Hepatocyte (in vitro differentiated cells): ENCODE results near the gene FAM111B. TPM values are rescaled to one million over a fixed set of nuclear protein-coding genes. Genes with fewer than 3 reads are reported as not detected.

Experiments
- DNase-seq: peaks from one replicate; pipeline ENCODE4 v3.0.0-alpha.2; 2016; ENCODE audit warnings: low spot score
- H2AFZ ChIP-seq: fragments of 200-600 bp; sonication (generic); 2 replicates; pipeline ENCODE4 v1.6.0; 2016; ENCODE audit warnings: antibody characterized with exemption, mild to moderate bottlenecking
- H3K27ac ChIP-seq: fragments of 200-600 bp; sonication (generic); 2 replicates; pipeline ENCODE4 v1.5.1; 2016; ENCODE audit warnings: mild to moderate bottlenecking
- H3K27me3 ChIP-seq: fragments of 200-600 bp; sonication (generic); 2 replicates; pipeline ENCODE4 v1.6.1; 2016
- H3K36me3 ChIP-seq: fragments of 200-600 bp; sonication (generic); replicated peaks from 2 replicates; pipeline ENCODE4 v1.5.1; 2016; ENCODE audit warnings: low read depth; ENCODE audit not compliant: insufficient read depth
- H3K4me1 ChIP-seq: fragments of 200-600 bp; sonication (generic); 2 replicates; pipeline ENCODE4 v1.5.1; 2016; ENCODE audit warnings: mild to moderate bottlenecking, moderate library complexity; ENCODE audit not compliant: insufficient read depth
- H3K4me2 ChIP-seq: fragments of 200-600 bp; sonication (generic); 2 replicates; pipeline ENCODE4 v1.6.0; 2016
- H3K4me3 ChIP-seq: fragments of 200-600 bp; sonication (generic); 2 replicates; pipeline ENCODE4 v1.5.1; 2016; ENCODE audit warnings: mild to moderate bottlenecking
- H3K79me2 ChIP-seq: fragments of 200-600 bp; sonication (generic); 2 replicates; pipeline ENCODE4 v1.6.0; 2017; ENCODE audit warnings: mild to moderate bottlenecking
- H3K9me2 ChIP-seq: fragments of 200-600 bp; sonication (generic); replicated peaks from 2 replicates; pipeline ENCODE4 v1.6.0; 2017; ENCODE audit warnings: mild to moderate bottlenecking; ENCODE audit not compliant: insufficient read depth
- H3K9me3 ChIP-seq: fragments of 200-600 bp; sonication (generic); 2 replicates; pipeline ENCODE4 v1.5.1; 2016; ENCODE audit warnings: low read depth, mild to moderate bottlenecking
- H4K20me1 ChIP-seq: fragments of 200-600 bp; sonication (generic); 2 replicates; pipeline ENCODE4 v1.6.0; 2016; ENCODE audit warnings: mild to moderate bottlenecking; ENCODE audit not compliant: insufficient read depth, poor library complexity, severe bottlenecking
- EZH2 ChIP-seq: fragments of 200-600 bp; sonication (generic); IDR thresholded peaks from 2 replicates; pipeline ENCODE4 v1.6.1; 2016; ENCODE audit warnings: antibody characterized with exemption, mild to moderate bottlenecking, borderline replicate concordance
- EZH2phosphoT487 ChIP-seq: fragments of 200-600 bp; sonication (generic); IDR thresholded peaks from one replicate; pipeline ENCODE4 v1.6.1; 2018; ENCODE audit warnings: antibody characterized with exemption, mild to moderate bottlenecking, low read depth, moderate library complexity; ENCODE audit not compliant: unreplicated experiment, severe bottlenecking
- whole genome bisulfite sequencing: methylation state at CpG from one replicate; pipeline ENCODE4 v1.1.6; 2016; ENCODE audit warnings: low lambda C conversion rate; ENCODE audit errors: missing lambda C conversion rate; 5-methylcytosine and 5-hydroxymethylcytosine counted together
- polyA plus RNA-seq: library from polyadenylated mRNA; unstranded; fragments of >200 nt; fragmentation: Nextera tagmentation; extraction: Ambion mirVana; gene quantifications from 2 replicates; pipeline ENCODE4 v1.2.1, GENCODE V29; 2016
- total RNA-seq: library from RNA; depleted of rRNA; stranded (reverse); fragments of >200 nt; gene quantifications from 2 replicates; pipeline ENCODE4 v1.2.3, GENCODE V29; 2014
- TF ChIP-seq, protein P1 (sequence below): fragments of 200-600 bp; sonication (generic); IDR thresholded peaks from 2 replicates; pipeline ENCODE4 v1.5.1; 2016; ENCODE audit warnings: antibody characterized with exemption, mild to moderate bottlenecking; ENCODE audit not compliant: poor library complexity

The FAM111B gene
- total and polyA plus RNA-seq, 2 experiments from 2014 or later: 1.8 to 5.4 TPM

DNA sequence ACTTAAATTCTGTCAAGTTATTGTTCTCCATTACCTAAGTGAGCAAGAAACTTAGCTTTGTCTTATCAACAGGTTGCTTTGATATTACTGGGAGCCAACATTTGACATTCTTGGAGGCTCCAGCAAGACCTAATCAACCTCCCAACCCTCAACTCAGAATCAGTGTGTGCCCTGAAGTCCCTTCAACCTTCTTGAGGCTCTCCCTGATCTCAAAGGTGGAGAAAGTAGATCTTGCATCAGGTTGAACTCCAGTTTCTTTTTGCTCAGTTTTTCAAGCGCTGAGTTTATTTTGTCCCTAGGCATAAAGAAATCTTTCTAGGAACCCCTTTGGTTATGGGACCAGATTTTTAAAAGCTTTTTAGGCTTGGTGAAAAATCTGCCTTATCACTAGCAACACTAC is 37.1 kb downstream of the FAM111B start:
- peak overlapping the region; percentile 97 for H3K27ac ChIP-seq
- peak overlapping the region; percentile 96 for H3K4me2 ChIP-seq
- WGBS: 92% methylated on average over 1 of the region's 1 CpG
- peaks cover 27% of the 10 kb centered on the region for H3K79me2 ChIP-seq
- no peak for DNase-seq
- H4K20me1 ChIP-seq: no peaks in the 10 kb centered on the region
- peak overlapping the region; percentile 35 for H2AFZ ChIP-seq
- H3K9me3 ChIP-seq: no peaks in the 10 kb centered on the region
- H3K27me3 ChIP-seq: no peaks in the 10 kb centered on the region
- peaks cover 37% of the 10 kb centered on the region for H3K4me1 ChIP-seq
- no peaks in the 10 kb centered on the region for H3K9me2 ChIP-seq
- TF ChIP-seq EZH2phosphoT487 (no peak), EZH2 (no peak)
- TF ChIP-seq, protein P1, sequence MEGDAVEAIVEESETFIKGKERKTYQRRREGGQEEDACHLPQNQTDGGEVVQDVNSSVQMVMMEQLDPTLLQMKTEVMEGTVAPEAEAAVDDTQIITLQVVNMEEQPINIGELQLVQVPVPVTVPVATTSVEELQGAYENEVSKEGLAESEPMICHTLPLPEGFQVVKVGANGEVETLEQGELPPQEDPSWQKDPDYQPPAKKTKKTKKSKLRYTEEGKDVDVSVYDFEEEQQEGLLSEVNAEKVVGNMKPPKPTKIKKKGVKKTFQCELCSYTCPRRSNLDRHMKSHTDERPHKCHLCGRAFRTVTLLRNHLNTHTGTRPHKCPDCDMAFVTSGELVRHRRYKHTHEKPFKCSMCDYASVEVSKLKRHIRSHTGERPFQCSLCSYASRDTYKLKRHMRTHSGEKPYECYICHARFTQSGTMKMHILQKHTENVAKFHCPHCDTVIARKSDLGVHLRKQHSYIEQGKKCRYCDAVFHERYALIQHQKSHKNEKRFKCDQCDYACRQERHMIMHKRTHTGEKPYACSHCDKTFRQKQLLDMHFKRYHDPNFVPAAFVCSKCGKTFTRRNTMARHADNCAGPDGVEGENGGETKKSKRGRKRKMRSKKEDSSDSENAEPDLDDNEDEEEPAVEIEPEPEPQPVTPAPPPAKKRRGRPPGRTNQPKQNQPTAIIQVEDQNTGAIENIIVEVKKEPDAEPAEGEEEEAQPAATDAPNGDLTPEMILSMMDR: no peak
- no peaks in the 10 kb centered on the region for H3K36me3 ChIP-seq
- peak overlapping the region; percentile 71 for H3K4me3 ChIP-seq

DNA sequence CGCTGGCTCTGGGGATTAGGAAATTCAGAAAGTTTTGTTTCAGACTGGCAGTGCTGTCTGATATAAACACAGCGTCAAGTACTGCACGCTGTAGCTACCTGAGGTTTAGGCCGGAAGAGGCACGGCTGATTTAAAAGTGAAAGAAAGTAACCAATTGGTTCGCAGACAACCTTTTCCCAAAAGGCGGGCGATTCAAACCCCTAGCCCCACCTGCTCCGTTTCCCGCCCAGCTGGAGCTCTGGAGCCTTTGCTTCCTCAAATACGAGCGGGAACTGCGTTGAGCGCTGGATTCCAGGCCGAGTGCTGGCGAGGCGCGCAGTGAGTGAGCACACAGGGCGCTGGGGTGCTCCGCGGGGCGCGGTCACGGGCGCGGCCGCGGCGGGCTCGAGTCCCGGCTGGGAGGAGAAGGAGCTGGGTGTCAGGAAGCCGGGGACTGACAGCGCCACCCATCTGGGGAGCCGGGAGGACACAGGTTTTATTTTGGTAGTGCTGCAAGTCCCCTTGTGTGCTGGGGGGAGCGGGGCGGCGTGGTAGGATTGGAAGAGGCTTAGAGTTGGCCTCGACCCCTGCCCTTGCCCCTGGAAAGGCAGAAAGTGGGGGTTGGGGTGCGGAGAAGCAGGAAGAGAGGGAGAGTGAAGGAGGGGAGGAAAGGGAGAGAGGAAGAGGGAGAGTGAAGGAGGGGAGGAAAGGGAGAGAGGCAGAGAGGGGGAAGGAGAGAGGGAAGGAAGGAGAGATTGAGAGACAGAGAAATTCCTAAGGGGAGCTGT is 37.7 kb downstream of the FAM111B start:
- Histone ChIP-seq H3K79me2 (peaks cover 29% of the 10 kb centered on the region), H3K4me1 (peaks cover 37% of the 10 kb centered on the region), H3K9me2 (no peaks in the 10 kb centered on the region), H3K4me2 (peak overlapping the region; percentile 96), H3K27ac (peak overlapping the region; percentile 97), H3K27me3 (no peaks in the 10 kb centered on the region), H2AFZ (peak overlapping the region; percentile 64), H3K9me3 (no peaks in the 10 kb centered on the region), H3K4me3 (peak overlapping the region; percentile 71), H3K36me3 (no peaks in the 10 kb centered on the region), H4K20me1 (no peaks in the 10 kb centered on the region)
- TF ChIP-seq, protein P1: peak; percentile 21
- TF ChIP-seq EZH2 (no peak), EZH2phosphoT487 (no peak)
- WGBS: 3% methylated on average over 39 of the region's 39 CpGs
- DNase-seq: peak; percentile 90

DNA sequence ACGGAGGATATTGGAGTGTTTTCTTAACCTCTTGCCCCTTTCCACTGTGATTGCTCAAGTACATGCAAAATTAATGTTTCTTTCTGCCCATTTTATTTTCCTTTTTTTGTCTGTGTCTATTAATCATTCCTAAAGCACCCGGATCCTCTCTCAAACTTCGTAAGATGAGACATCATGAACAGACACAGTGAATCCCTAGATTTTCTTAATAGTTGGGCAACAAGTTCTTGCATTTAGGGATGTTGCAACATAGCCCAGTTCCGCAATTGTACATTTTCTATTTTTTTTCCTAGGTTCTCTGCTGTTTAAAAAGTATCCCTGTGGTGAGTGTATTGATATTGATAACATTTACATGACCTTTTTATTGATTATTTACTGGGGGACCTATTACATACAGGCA is 38.5 kb downstream of the FAM111B start:
- H2AFZ ChIP-seq: no peak overlapping the region
- TF ChIP-seq EZH2phosphoT487 (no peak), EZH2 (no peak)
- TF ChIP-seq, protein P1: no peak
- H3K4me2 ChIP-seq: peak overlapping the region; percentile 96
- no peaks in the 10 kb centered on the region for H3K36me3 ChIP-seq
- H3K27ac ChIP-seq: peak overlapping the region; percentile 97
- H3K9me2 ChIP-seq: no peaks in the 10 kb centered on the region
- no peak overlapping the region for H3K4me3 ChIP-seq
- H3K79me2 ChIP-seq: peaks cover 32% of the 10 kb centered on the region
- H3K9me3 ChIP-seq: no peaks in the 10 kb centered on the region
- no peaks in the 10 kb centered on the region for H3K27me3 ChIP-seq
- H4K20me1 ChIP-seq: no peaks in the 10 kb centered on the region
- WGBS: 54% methylated on average over 4 of the region's 4 CpGs
- DNase-seq: no peak
- H3K4me1 ChIP-seq: peaks cover 37% of the 10 kb centered on the region
